ENCODE results near the gene TMEM94. TPM values are rescaled to one million over a fixed set of nuclear protein-coding genes. Genes with fewer than 3 reads are reported as not detected.
"Not testable (repeated sequence)": the region's sequence is repeated elsewhere in the genome, so short reads cannot be mapped to it uniquely, and the experiment has no call there.

Gene TMEM94
- total RNA-seq, 1 experiment from 2014 or later, result 55.6 TPM

GRCh38 chr17:75514299-75514918, 58.0 kb downstream of the TMEM94 start:
- Histone ChIP-seq H3K4me1 (peaks cover 2% of the 10 kb centered on the region; the same call in 1 of the 2 replicates), H3K4me3 (peak overlapping the region; percentile 95), H3K36me3 (peaks cover 5% of the 10 kb centered on the region; the same call in 1 of the 2 replicates), H3K27ac (peak overlapping the region; percentile 70), H3K9me3 (replicated peaks) (no peaks in the 10 kb centered on the region), H3K27me3 (no peaks in the 10 kb centered on the region)
- peak; percentile 58 to 67 for DNase-seq

GRCh38 chr17:75514919-75515495, 58.6 kb downstream of the TMEM94 start:
- peak in 1 of 2 experiments; percentile 42 for DNase-seq
- Histone ChIP-seq H3K27me3 (no peaks in the 10 kb centered on the region), H3K4me3 (peak overlapping the region; percentile 95), H3K9me3 (replicated peaks) (no peaks in the 10 kb centered on the region), H3K36me3 (peaks cover 11% of the 10 kb centered on the region; the same call in 1 of the 2 replicates), H3K4me1 (peaks cover 2% of the 10 kb centered on the region; the same call in 1 of the 2 replicates), H3K27ac (peak overlapping the region; percentile 70)

- Histone ChIP-seq H3K36me3 (peaks cover 11% of the 10 kb centered on the region; the same call in 1 of the 2 replicates), H3K4me1 (peaks cover 2% of the 10 kb centered on the region; the same call in 1 of the 2 replicates), H3K27me3 (no peaks in the 10 kb centered on the region), H3K27ac (peak within 1 kb of the TSS; percentile 70), H3K4me3 (peak within 1 kb of the TSS; percentile 95), H3K9me3 (replicated peaks) (no peaks in the 10 kb centered on the region)
- DNase-seq, result peak; percentile 97 to 98
These were observed 59.2 kb downstream of the TMEM94 start, which contains the start of gene CASKIN2 for GRCh38 chr17:75515496-75516254. Gene CASKIN2, minus strand, starts transcription at chr17:75515537. Its CDS starts 1,733 bp downstream, at chr17:75513804.

- peaks cover 2% of the 10 kb centered on the region; the same call in 1 of the 2 replicates for H3K4me1 ChIP-seq
- peak; percentile 96 to 97 for DNase-seq
These were observed 59.8 kb downstream of the TMEM94 start, which contains the start of gene TSEN54 for GRCh38 chr17:75516255-75516618. Gene TSEN54, plus strand, starts transcription at chr17:75516528. Its CDS starts 33 bp downstream, at chr17:75516561.

GRCh38 chr17:75516619-75517296, 60.3 kb downstream of the TMEM94 start:
- H3K4me3 ChIP-seq, result peak overlapping the region; percentile 95
- H3K9me3 ChIP-seq (replicated peaks), result no peaks in the 10 kb centered on the region
- H3K27me3 ChIP-seq, result no peaks in the 10 kb centered on the region
- peak; percentile 69 to 70 for DNase-seq
- H3K27ac ChIP-seq, result peak overlapping the region; percentile 5; the same call in 1 of the 2 replicates
- peaks cover 2% of the 10 kb centered on the region; the same call in 1 of the 2 replicates for H3K4me1 ChIP-seq
- peaks cover 11% of the 10 kb centered on the region for H3K36me3 ChIP-seq

More at GRCh38 chr17:75516255-75516618, 59.8 kb downstream of the TMEM94 start, which contains the start of gene TSEN54:
- Histone ChIP-seq H3K27ac (peak within 1 kb of the TSS; percentile 70), H3K27me3 (no peaks in the 10 kb centered on the region), H3K9me3 (replicated peaks) (no peaks in the 10 kb centered on the region), H3K4me3 (peak within 1 kb of the TSS; percentile 95), H3K36me3 (peaks cover 11% of the 10 kb centered on the region)

- Histone ChIP-seq H3K9me3 (replicated peaks) (no peaks in the 10 kb centered on the region), H3K4me3 (peak overlapping the region; percentile 95), H3K27ac (no peak overlapping the region; the same call in 1 of the 2 replicates), H3K27me3 (no peaks in the 10 kb centered on the region), H3K36me3 (peaks cover 14% of the 10 kb centered on the region), H3K4me1 (no peaks in the 10 kb centered on the region)
- peak in 1 of 2 experiments; percentile 29 for DNase-seq
These were observed 60.9 kb downstream of the TMEM94 start for GRCh38 chr17:75517297-75517865.

- H3K4me1 ChIP-seq, result no peaks in the 10 kb centered on the region
These were observed 61.8 kb downstream of the TMEM94 start for GRCh38 chr17:75518201-75518600.

GRCh38 chr17:75518983-75519537, 62.6 kb downstream of the TMEM94 start:
- H3K4me1 ChIP-seq, result no peaks in the 10 kb centered on the region
- no peak for DNase-seq
- H3K27ac ChIP-seq, result no peak overlapping the region
- peaks cover 26% of the 10 kb centered on the region for H3K36me3 ChIP-seq
- H3K9me3 ChIP-seq (replicated peaks), result no peaks in the 10 kb centered on the region
- no peaks in the 10 kb centered on the region for H3K27me3 ChIP-seq
- H3K4me3 ChIP-seq, result no peak overlapping the region

More at GRCh38 chr17:75518201-75518600, 61.8 kb downstream of the TMEM94 start:
- Histone ChIP-seq H3K9me3 (replicated peaks) (no peaks in the 10 kb centered on the region), H3K4me3 (no peak overlapping the region), H3K27me3 (no peaks in the 10 kb centered on the region), H3K36me3 (peaks cover 21% of the 10 kb centered on the region), H3K27ac (no peak overlapping the region)
- DNase-seq, result no peak

- not testable (repeated sequence) for DNase-seq
These were observed 64.0 kb downstream of the TMEM94 start for GRCh38 chr17:75520413-75520812.

GRCh38 chr17:75521290-75521689, 64.9 kb downstream of the TMEM94 start:
- Histone ChIP-seq H3K4me1 (no peaks in the 10 kb centered on the region), H3K27me3 (no peaks in the 10 kb centered on the region), H3K36me3 (peaks cover 33% of the 10 kb centered on the region), H3K27ac (no peak overlapping the region), H3K4me3 (no peak overlapping the region), H3K9me3 (replicated peaks) (no peaks in the 10 kb centered on the region)
- no peak for DNase-seq

More at GRCh38 chr17:75520413-75520812, 64.0 kb downstream of the TMEM94 start:
- not testable (repeated sequence) for H3K27me3 ChIP-seq; H3K4me1 ChIP-seq; H3K9me3 ChIP-seq (replicated peaks); H3K27ac ChIP-seq; H3K4me3 ChIP-seq
- H3K36me3 ChIP-seq, result peaks cover 33% of the 10 kb centered on the region

- no peaks in the 10 kb centered on the region for H3K27me3 ChIP-seq
- H3K9me3 ChIP-seq (replicated peaks), result no peaks in the 10 kb centered on the region
- no peak overlapping the region for H3K27ac ChIP-seq
- DNase-seq, result no peak
- peaks cover 33% of the 10 kb centered on the region for H3K36me3 ChIP-seq
- no peaks in the 10 kb centered on the region for H3K4me1 ChIP-seq
- no peak overlapping the region for H3K4me3 ChIP-seq
These were observed 65.7 kb downstream of the TMEM94 start for GRCh38 chr17:75521951-75522727.

- no peaks in the 10 kb centered on the region for H3K9me3 ChIP-seq (replicated peaks)
- H3K27me3 ChIP-seq, result no peaks in the 10 kb centered on the region
- H3K4me1 ChIP-seq, result no peaks in the 10 kb centered on the region
- no peak overlapping the region for H3K4me3 ChIP-seq
- H3K36me3 ChIP-seq, result peaks cover 33% of the 10 kb centered on the region
- no peak for DNase-seq
- no peak overlapping the region for H3K27ac ChIP-seq
These were observed 67.2 kb downstream of the TMEM94 start for GRCh38 chr17:75523647-75524046.
